ENCODE data around the gene AGAP1.

- TF ChIP-seq CTCF (IDR thresholded peaks at IDR 0.05) = no peak
- TF ChIP-seq EZH2 (IDR thresholded peaks at IDR 0.05) = no peak
- no peak for TF ChIP-seq EZH2phosphoT487 (IDR thresholded peaks at IDR 0.05)
Measured at GRCh38 chr2:235468978-235469655, 24.7 kb upstream of the AGAP1 start.

All from neural progenitor cell (in vitro differentiated cells).